Measurements from ENCODE around the gene ADIPOR2. TPM values are rescaled to one million over a fixed set of nuclear protein-coding genes. Genes with fewer than 3 reads are reported as not detected.

Gene ADIPOR2
- total RNA-seq, 2 experiments from 2014 or later: 31.1 to 34.8 TPM

GRCh38 chr12:1773937-1774655 lies 83.2 kb downstream of the ADIPOR2 start:
- H3K27ac Mint-ChIP-seq: no peak overlapping the region
- CTCF ChIA-PET: no interaction called here
- H3K9me3 Mint-ChIP-seq: no peaks in the 10 kb centered on the region
- DNase-seq: no peak
- intact Hi-C loops (cut with micrococcal nuclease): no loop called here
- peaks cover 17% of the 10 kb centered on the region for H3K36me3 Mint-ChIP-seq (ENCODE audit: low read depth)
- H3K27me3 Mint-ChIP-seq (ENCODE audit: low read depth): no peaks in the 10 kb centered on the region
- H3K4me1 Mint-ChIP-seq (ENCODE audit: low read depth): peaks cover 7% of the 10 kb centered on the region
- no peak overlapping the region for H3K4me3 Mint-ChIP-seq

GRCh38 chr12:1776170-1776921 lies 85.5 kb downstream of the ADIPOR2 start:
- Mint-ChIP-seq H3K27me3 (ENCODE audit: low read depth) (no peaks in the 10 kb centered on the region), H3K4me1 (ENCODE audit: low read depth) (peaks cover 5% of the 10 kb centered on the region), H3K27ac (no peak overlapping the region), H3K36me3 (ENCODE audit: low read depth) (peaks cover 18% of the 10 kb centered on the region), H3K9me3 (no peaks in the 10 kb centered on the region), H3K4me3 (no peak overlapping the region)
- CTCF ChIA-PET: interaction anchor here (0.8 to 1.7 kb wide), 5 partner anchors 15 to 164 kb away, joined by 3 to 9 read pairs (median 3); no protein-coding TSS in a partner anchor
- intact Hi-C loops (cut with micrococcal nuclease): no loop called here
- no peak for DNase-seq

- intact Hi-C loops (cut with micrococcal nuclease): no loop called here
- Mint-ChIP-seq H3K27me3 (ENCODE audit: low read depth) (no peaks in the 10 kb centered on the region), H3K9me3 (no peaks in the 10 kb centered on the region), H3K27ac (no peak overlapping the region), H3K4me1 (ENCODE audit: low read depth) (peaks cover 4% of the 10 kb centered on the region), H3K36me3 (ENCODE audit: low read depth) (peaks cover 16% of the 10 kb centered on the region), H3K4me3 (no peak overlapping the region)
- no peak for DNase-seq
- CTCF ChIA-PET: no interaction called here
Measured at GRCh38 chr12:1777798-1778197, 86.9 kb downstream of the ADIPOR2 start.

GRCh38 chr12:1778911-1779310 lies 88.0 kb downstream of the ADIPOR2 start:
- Mint-ChIP-seq H3K27me3 (ENCODE audit: low read depth) (no peaks in the 10 kb centered on the region), H3K27ac (no peak overlapping the region), H3K4me1 (ENCODE audit: low read depth) (peaks cover 4% of the 10 kb centered on the region), H3K36me3 (ENCODE audit: low read depth) (peaks cover 13% of the 10 kb centered on the region), H3K4me3 (no peak overlapping the region), H3K9me3 (no peaks in the 10 kb centered on the region)
- DNase-seq: no peak
- CTCF ChIA-PET: interaction anchor here (0.6 to 0.7 kb wide), 2 partner anchors 30 to 79 kb away, joined by 3 read pairs; no protein-coding TSS in a partner anchor
- intact Hi-C loops (cut with micrococcal nuclease): no loop called here

DNA sequence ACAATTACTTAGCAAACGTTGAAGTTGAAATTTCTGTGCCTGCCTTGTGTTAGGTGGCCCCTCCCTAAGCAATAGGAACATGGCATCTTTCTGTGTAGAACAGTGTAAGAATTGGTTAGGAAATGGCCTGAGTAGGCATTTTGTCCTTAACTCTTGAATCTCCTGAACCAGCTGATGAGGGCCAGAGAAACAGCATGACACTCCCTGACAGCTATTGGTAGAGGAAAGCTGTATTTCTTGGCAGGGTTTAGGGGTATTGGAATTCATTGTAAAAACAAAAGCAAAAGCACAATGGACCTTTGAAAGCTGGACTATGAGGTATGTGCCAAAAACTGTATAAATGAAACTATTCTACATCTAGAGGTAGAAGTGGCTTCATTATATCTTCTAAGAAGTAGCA lies 88.9 kb downstream of the ADIPOR2 start:
- peaks cover 4% of the 10 kb centered on the region for H3K4me1 Mint-ChIP-seq (ENCODE audit: low read depth)
- H3K36me3 Mint-ChIP-seq (ENCODE audit: low read depth): peaks cover 16% of the 10 kb centered on the region
- no peak for DNase-seq
- intact Hi-C loops (cut with micrococcal nuclease): no loop called here
- H3K27me3 Mint-ChIP-seq (ENCODE audit: low read depth): no peaks in the 10 kb centered on the region
- CTCF ChIA-PET: interaction anchor here (0.6 kb wide), 2 partner anchors 16 to 88 kb away, joined by 3 read pairs; no protein-coding TSS in a partner anchor
- no peaks in the 10 kb centered on the region for H3K9me3 Mint-ChIP-seq
- H3K27ac Mint-ChIP-seq: no peak overlapping the region
- no peak overlapping the region for H3K4me3 Mint-ChIP-seq

- H3K36me3 Mint-ChIP-seq (ENCODE audit: low read depth): peaks cover 20% of the 10 kb centered on the region
- H3K27me3 Mint-ChIP-seq (ENCODE audit: low read depth): no peaks in the 10 kb centered on the region
- no peaks in the 10 kb centered on the region for H3K9me3 Mint-ChIP-seq
- no peak for DNase-seq
- intact Hi-C loops (cut with micrococcal nuclease): no loop called here
- CTCF ChIA-PET: interaction anchor here (1.0 to 1.3 kb wide), 2 partner anchors 9 to 120 kb away, joined by 3 read pairs; no protein-coding TSS in a partner anchor
- H3K27ac Mint-ChIP-seq: no peak overlapping the region
- no peak overlapping the region for H3K4me3 Mint-ChIP-seq
- no peaks in the 10 kb centered on the region for H3K4me1 Mint-ChIP-seq (ENCODE audit: low read depth)
Measured at GRCh38 chr12:1781772-1782171, 90.9 kb downstream of the ADIPOR2 start.

GRCh38 chr12:1782215-1782614 lies 91.3 kb downstream of the ADIPOR2 start:
- intact Hi-C loops (cut with micrococcal nuclease): no loop called here
- DNase-seq: no peak
- H3K36me3 Mint-ChIP-seq (ENCODE audit: low read depth): peaks cover 20% of the 10 kb centered on the region
- no peak overlapping the region for H3K27ac Mint-ChIP-seq
- H3K4me3 Mint-ChIP-seq: no peak overlapping the region
- H3K27me3 Mint-ChIP-seq (ENCODE audit: low read depth): no peaks in the 10 kb centered on the region
- no peaks in the 10 kb centered on the region for H3K9me3 Mint-ChIP-seq
- CTCF ChIA-PET: interaction anchor here (1.0 to 1.3 kb wide), 3 partner anchors 9 to 120 kb away, joined by 3 read pairs; no protein-coding TSS in a partner anchor
- H3K4me1 Mint-ChIP-seq (ENCODE audit: low read depth): no peaks in the 10 kb centered on the region

GRCh38 chr12:1787714-1788113 lies 96.8 kb downstream of the ADIPOR2 start:
- no peak for DNase-seq
- Mint-ChIP-seq H3K4me3 (no peak overlapping the region), H3K27me3 (ENCODE audit: low read depth) (no peaks in the 10 kb centered on the region), H3K36me3 (ENCODE audit: low read depth) (peaks cover 8% of the 10 kb centered on the region), H3K4me1 (ENCODE audit: low read depth) (peaks cover 14% of the 10 kb centered on the region), H3K27ac (no peak overlapping the region), H3K9me3 (no peaks in the 10 kb centered on the region)
- intact Hi-C loops (cut with micrococcal nuclease): no loop called here
- CTCF ChIA-PET: interaction anchor here (0.6 to 5.9 kb wide), 4 partner anchors 134 to 214 kb away, joined by 3 to 255 read pairs (median 5); no protein-coding TSS in a partner anchor

- CTCF ChIA-PET: interaction anchor here (0.8 to 8.3 kb wide), 22 partner anchors 8 to 178 kb away, joined by 3 to 255 read pairs (median 6); partner anchors contain the start of genes ADIPOR2 and WNT5B
- no peak for DNase-seq
- peaks cover 14% of the 10 kb centered on the region for H3K4me1 Mint-ChIP-seq (ENCODE audit: low read depth)
- peaks cover 5% of the 10 kb centered on the region for H3K36me3 Mint-ChIP-seq (ENCODE audit: low read depth)
- H3K9me3 Mint-ChIP-seq: no peaks in the 10 kb centered on the region
- intact Hi-C loops (cut with micrococcal nuclease): no loop called here
- no peak overlapping the region for H3K4me3 Mint-ChIP-seq
- H3K27ac Mint-ChIP-seq: no peak overlapping the region
- H3K27me3 Mint-ChIP-seq (ENCODE audit: low read depth): no peaks in the 10 kb centered on the region
Measured at GRCh38 chr12:1790444-1790843, 99.6 kb downstream of the ADIPOR2 start.

- Mint-ChIP-seq H3K36me3 (ENCODE audit: low read depth) (peaks cover 1% of the 10 kb centered on the region), H3K9me3 (no peaks in the 10 kb centered on the region), H3K27me3 (ENCODE audit: low read depth) (no peaks in the 10 kb centered on the region), H3K4me3 (no peak overlapping the region), H3K4me1 (ENCODE audit: low read depth) (peaks cover 17% of the 10 kb centered on the region), H3K27ac (peak overlapping the region; percentile 42)
- intact Hi-C loops (cut with micrococcal nuclease): loop anchor here (1.0 kb wide), 3 partner anchors 139 to 157 kb away; no protein-coding TSS in a partner anchor
- peak; percentile 87 for DNase-seq
- CTCF ChIA-PET: interaction anchor here (0.6 to 8.3 kb wide), 34 partner anchors 9 to 243 kb away, joined by 3 to 255 read pairs (median 4); partner anchors contain the start of genes ADIPOR2 and WNT5B
Measured at GRCh38 chr12:1791104-1791841, 100.4 kb downstream of the ADIPOR2 start.

- intact Hi-C loops (cut with micrococcal nuclease): no loop called here
- peaks cover 17% of the 10 kb centered on the region for H3K4me1 Mint-ChIP-seq (ENCODE audit: low read depth)
- H3K9me3 Mint-ChIP-seq: no peaks in the 10 kb centered on the region
- peaks cover 1% of the 10 kb centered on the region for H3K36me3 Mint-ChIP-seq (ENCODE audit: low read depth)
- no peak overlapping the region for H3K4me3 Mint-ChIP-seq
- H3K27ac Mint-ChIP-seq: no peak overlapping the region
- DNase-seq: no peak
- H3K27me3 Mint-ChIP-seq (ENCODE audit: low read depth): no peaks in the 10 kb centered on the region
- CTCF ChIA-PET: interaction anchor here (0.7 to 8.3 kb wide), 12 partner anchors 10 to 207 kb away, joined by 3 to 255 read pairs (median 5); partner anchors contain the start of gene ADIPOR2
Measured at GRCh38 chr12:1792406-1792805, 101.5 kb downstream of the ADIPOR2 start.
